IPS-15b (cell line): Measurements from ENCODE around the gene CACNG7.
A peak's percentile ranks its signal among the peaks of the same experiment; 100 is the strongest.
"Not testable (repeated sequence)": the region's sequence is repeated elsewhere in the genome, so short reads cannot be mapped to it uniquely, and the experiment has no call there.

Experiments used
- H3K27me3 ChIP-seq: one replicate; pipeline ENCODE4 v1.6.1; 2013; ENCODE audit warnings: low read length; ENCODE audit not compliant: control insufficient read depth, insufficient read depth
- H3K36me3 ChIP-seq: one replicate; pipeline ENCODE4 v1.6.1; 2013; ENCODE audit warnings: low read length; ENCODE audit not compliant: control insufficient read depth, insufficient read depth
- H3K4me1 ChIP-seq: one replicate; pipeline ENCODE4 v1.6.1; 2013; ENCODE audit warnings: mild to moderate bottlenecking, low read length; ENCODE audit not compliant: control insufficient read depth, insufficient read depth
- H3K4me3 ChIP-seq: one replicate; pipeline ENCODE4 v1.5.1; 2013; ENCODE audit warnings: low read depth, low read length
- H3K9ac ChIP-seq: one replicate; pipeline ENCODE4 v1.6.1; 2013; ENCODE audit warnings: low read depth, mild to moderate bottlenecking, low read length
- H3K9me3 ChIP-seq: one replicate; pipeline ENCODE4 v1.6.1; 2013; ENCODE audit warnings: mild to moderate bottlenecking, low read length; ENCODE audit not compliant: control insufficient read depth, insufficient read depth

Gene CACNG7

GRCh38 chr19:53944933-53945332 is 35.9 kb downstream of the CACNG7 start:
- no peak overlapping the region for H3K4me3 ChIP-seq
- H3K36me3 ChIP-seq, result no peaks in the 10 kb centered on the region
- peaks cover 2% of the 10 kb centered on the region for H3K4me1 ChIP-seq
- H3K27me3 ChIP-seq, result no peaks in the 10 kb centered on the region
- H3K9ac ChIP-seq, result no peak overlapping the region
- no peaks in the 10 kb centered on the region for H3K9me3 ChIP-seq

DNA sequence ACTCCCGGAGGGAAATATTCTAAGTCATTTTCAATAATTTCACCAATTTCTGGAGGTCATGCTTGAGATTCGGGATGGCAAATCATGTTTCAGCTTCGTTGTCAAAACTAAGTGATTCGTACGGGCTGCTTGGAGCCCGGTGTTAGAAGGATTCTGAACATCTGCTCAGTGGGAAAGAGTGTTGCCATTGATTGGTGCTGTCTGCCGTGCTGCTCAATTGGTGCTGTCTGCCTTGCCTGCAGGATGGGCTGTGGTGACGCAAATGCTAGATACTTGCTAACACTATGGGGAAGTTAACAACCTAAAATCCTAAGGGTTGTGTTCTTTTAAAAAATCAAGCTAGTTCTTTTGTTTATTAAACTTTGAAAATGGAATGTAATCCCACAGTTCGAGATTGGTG is 36.4 kb downstream of the CACNG7 start:
- Histone ChIP-seq H3K4me1 (peaks cover 2% of the 10 kb centered on the region), H3K27me3 (no peaks in the 10 kb centered on the region), H3K36me3 (no peaks in the 10 kb centered on the region), H3K4me3 (peak overlapping the region; percentile 36), H3K9ac (no peak overlapping the region), H3K9me3 (no peaks in the 10 kb centered on the region)

DNA sequence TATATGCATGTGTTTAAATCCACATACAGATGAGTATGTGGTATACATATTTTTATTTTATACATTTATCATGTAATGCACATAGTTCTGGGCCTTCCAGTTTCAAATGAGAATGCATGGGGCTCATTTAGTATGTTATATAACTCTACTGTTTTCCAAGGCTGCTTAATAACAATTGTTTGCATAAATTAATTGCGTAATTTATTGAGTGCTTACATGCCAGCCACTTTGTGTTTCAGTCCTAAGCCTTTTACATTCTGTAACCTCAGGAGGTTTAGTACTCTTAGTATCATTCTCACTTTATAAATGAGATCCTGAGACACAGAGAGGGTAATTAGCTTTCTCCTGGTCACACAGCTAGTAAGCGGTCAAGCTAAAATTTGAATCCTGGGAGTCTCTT is 36.9 kb downstream of the CACNG7 start:
- Histone ChIP-seq H3K4me3 (peak overlapping the region; percentile 36), H3K4me1 (peaks cover 2% of the 10 kb centered on the region), H3K36me3 (no peaks in the 10 kb centered on the region), H3K9me3 (no peaks in the 10 kb centered on the region), H3K9ac (no peak overlapping the region), H3K27me3 (no peaks in the 10 kb centered on the region)

GRCh38 chr19:53947624-53948023 is 38.5 kb downstream of the CACNG7 start:
- peaks cover 2% of the 10 kb centered on the region for H3K4me1 ChIP-seq
- H3K27me3 ChIP-seq, result no peaks in the 10 kb centered on the region
- H3K4me3 ChIP-seq, result no peak overlapping the region
- H3K36me3 ChIP-seq, result no peaks in the 10 kb centered on the region
- H3K9ac ChIP-seq, result no peak overlapping the region
- H3K9me3 ChIP-seq, result no peaks in the 10 kb centered on the region

- H3K27me3 ChIP-seq, H3K4me1 ChIP-seq, H3K9me3 ChIP-seq, H3K36me3 ChIP-seq, H3K9ac ChIP-seq, H3K4me3 ChIP-seq: not testable (repeated sequence)
These were observed 39.5 kb downstream of the CACNG7 start for GRCh38 chr19:53948611-53949010.

- H3K36me3 ChIP-seq, result no peaks in the 10 kb centered on the region
- H3K27me3 ChIP-seq, result no peaks in the 10 kb centered on the region
- no peaks in the 10 kb centered on the region for H3K9me3 ChIP-seq
- H3K4me3 ChIP-seq, result no peak overlapping the region
- no peak overlapping the region for H3K9ac ChIP-seq
- H3K4me1 ChIP-seq, result peaks cover 3% of the 10 kb centered on the region
These were observed 42.4 kb downstream of the CACNG7 start for GRCh38 chr19:53951436-53951835.

GRCh38 chr19:53951947-53952346 is 42.9 kb downstream of the CACNG7 start:
- no peak overlapping the region for H3K9ac ChIP-seq
- H3K4me3 ChIP-seq, result no peak overlapping the region
- no peaks in the 10 kb centered on the region for H3K36me3 ChIP-seq
- no peaks in the 10 kb centered on the region for H3K27me3 ChIP-seq
- H3K4me1 ChIP-seq, result peaks cover 5% of the 10 kb centered on the region
- H3K9me3 ChIP-seq, result no peaks in the 10 kb centered on the region

GRCh38 chr19:53953383-53953782 is 44.3 kb downstream of the CACNG7 start:
- Histone ChIP-seq H3K36me3 (no peaks in the 10 kb centered on the region), H3K9ac (no peak overlapping the region), H3K9me3 (no peaks in the 10 kb centered on the region), H3K4me3 (no peak overlapping the region), H3K4me1 (peaks cover 5% of the 10 kb centered on the region), H3K27me3 (no peaks in the 10 kb centered on the region)

DNA sequence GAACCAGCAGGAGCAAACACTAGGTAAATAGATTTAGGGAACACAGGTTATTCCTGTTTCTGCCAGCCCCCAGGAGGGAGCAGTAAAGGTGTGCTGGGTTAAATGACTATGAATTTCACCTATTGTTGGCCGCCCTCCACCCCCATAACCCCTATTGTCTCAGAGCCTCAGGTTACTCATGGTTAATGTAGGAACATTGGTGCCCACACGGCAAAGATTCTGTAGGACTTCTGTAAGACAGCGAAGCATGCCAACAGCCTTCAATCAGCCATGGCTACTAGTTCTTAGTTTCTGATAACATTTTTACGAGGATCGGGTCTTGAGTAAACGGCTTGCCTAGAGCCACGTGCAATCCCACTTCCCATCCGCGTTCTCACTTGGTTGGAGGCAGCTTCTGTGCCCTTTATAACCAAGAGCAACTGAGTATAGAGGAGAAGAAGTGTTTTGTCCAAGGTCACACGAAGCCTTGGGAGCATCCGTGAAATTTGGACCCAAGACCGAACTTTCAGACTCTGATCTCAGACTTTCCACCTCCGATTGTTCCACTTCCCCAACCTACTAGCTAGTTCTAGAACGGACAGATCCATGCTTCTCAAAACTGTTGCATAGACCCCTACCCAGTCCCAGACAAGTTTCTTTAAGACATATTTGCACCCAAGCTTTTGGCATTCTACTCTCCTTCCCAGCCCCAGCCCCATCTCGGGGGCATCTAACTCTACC is 48.5 kb downstream of the CACNG7 start:
- H3K36me3 ChIP-seq, result no peaks in the 10 kb centered on the region
- peaks cover 5% of the 10 kb centered on the region for H3K4me1 ChIP-seq
- H3K9me3 ChIP-seq, result no peaks in the 10 kb centered on the region
- no peak overlapping the region for H3K9ac ChIP-seq
- peak overlapping the region; percentile 38 for H3K4me3 ChIP-seq
- H3K27me3 ChIP-seq, result peaks cover 7% of the 10 kb centered on the region

DNA sequence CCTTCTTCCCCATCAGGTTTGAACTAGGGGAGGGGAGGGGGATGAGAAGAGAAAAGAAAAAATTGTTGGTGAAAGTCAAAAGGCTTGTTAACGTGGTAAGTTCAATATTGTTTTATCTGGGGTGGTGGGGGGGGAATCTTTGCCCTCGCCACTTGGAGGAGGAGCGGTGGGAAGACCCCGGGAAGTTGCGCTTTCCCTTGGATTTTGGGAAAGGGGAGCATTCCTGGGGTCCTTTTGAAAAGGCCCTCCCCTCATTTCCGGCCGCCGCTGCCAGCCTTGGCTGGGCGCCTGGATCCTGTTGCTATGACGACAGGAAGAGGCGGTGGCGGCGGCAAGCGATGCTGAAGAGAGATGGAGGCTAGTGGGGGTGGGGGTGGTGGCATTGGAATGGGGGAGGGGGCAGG is 49.1 kb downstream of the CACNG7 start:
- Histone ChIP-seq H3K9ac (no peak overlapping the region), H3K27me3 (peaks cover 7% of the 10 kb centered on the region), H3K36me3 (no peaks in the 10 kb centered on the region), H3K4me3 (peak overlapping the region; percentile 38), H3K9me3 (no peaks in the 10 kb centered on the region), H3K4me1 (peaks cover 5% of the 10 kb centered on the region)

DNA sequence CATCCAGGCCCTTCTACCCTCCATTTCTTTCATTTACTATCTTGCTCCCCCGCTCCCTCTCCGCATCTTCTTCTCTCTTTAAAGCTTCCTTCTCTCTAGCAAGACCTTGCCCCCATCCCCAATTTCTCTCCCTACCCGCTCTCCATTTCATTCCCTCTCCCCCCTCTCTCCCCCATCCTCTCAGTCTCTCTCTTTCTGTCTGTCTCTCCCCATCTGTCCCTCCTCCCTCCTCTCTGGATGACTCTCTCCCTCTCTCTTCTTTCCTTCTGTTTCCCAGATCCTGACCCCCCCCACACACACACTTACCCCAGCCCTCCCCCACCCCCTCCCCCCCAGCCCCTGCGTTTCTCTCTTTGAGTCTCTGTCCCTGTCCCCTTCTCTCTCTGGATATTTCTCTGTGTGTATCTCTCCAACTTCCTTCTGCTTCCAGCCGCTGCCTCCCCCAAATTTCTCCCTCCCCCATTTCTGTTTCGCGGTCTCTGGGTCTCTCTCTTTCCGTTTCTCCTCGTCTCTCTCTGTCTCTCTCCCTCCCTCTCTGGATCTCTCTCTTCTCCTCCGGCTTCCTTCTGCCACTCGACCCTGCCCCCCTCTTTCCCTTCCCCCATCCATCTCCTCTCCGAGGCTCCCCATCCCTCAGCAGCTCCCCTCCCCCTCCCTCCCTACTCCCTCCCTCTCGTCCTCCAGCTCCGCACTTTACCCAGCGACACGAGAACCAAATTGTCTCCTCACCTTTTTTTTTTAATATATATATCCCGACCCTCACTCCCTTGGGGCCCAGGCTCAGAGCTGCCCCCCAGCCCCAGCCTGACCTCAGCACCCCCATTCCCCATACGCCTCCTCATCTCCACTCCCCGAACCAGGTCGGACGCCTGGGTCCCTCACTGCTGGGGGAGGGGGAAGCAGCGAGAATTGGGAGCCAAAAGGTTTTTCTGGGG is 50.0 kb downstream of the CACNG7 start:
- H3K4me1 ChIP-seq, result peaks cover 5% of the 10 kb centered on the region
- peaks cover 13% of the 10 kb centered on the region for H3K27me3 ChIP-seq
- H3K4me3 ChIP-seq, result peak overlapping the region; percentile 74
- no peak overlapping the region for H3K9ac ChIP-seq
- peaks cover under 1% of the 10 kb centered on the region for H3K36me3 ChIP-seq
- H3K9me3 ChIP-seq, result no peaks in the 10 kb centered on the region

- no peaks in the 10 kb centered on the region for H3K9me3 ChIP-seq
- H3K4me1 ChIP-seq, result peaks cover 5% of the 10 kb centered on the region
- peaks cover 6% of the 10 kb centered on the region for H3K36me3 ChIP-seq
- H3K27me3 ChIP-seq, result peaks cover 15% of the 10 kb centered on the region
- peak overlapping the region; percentile 74 for H3K4me3 ChIP-seq
- H3K9ac ChIP-seq, result no peak overlapping the region
These were observed 51.1 kb downstream of the CACNG7 start for GRCh38 chr19:53960187-53960586.
